WTC11 (cell line): ENCODE data around the gene GALNT13. TPM values are rescaled to one million over a fixed set of nuclear protein-coding genes. Genes with fewer than 3 reads are reported as not detected.

Source experiments
- ATAC-seq: fragments of 200-7000 bp; cut with Tn5 transposase; 2 replicates; pipeline ENCODE4 v1.10.0; 2021; ENCODE audit warnings: mild to moderate bottlenecking, moderate library complexity
- CTCF ChIA-PET: fragments of 300-600 bp; sonication (Branson Sonifier 250); formaldehyde crosslinking; loops from one replicate; lab custom pipeline; 2021; ENCODE audit warnings: antibody characterized with exemption; lab: Charles Lee
- POLR2A ChIA-PET: fragments of 350-600 bp; sonication (Branson Sonifier 250); formaldehyde crosslinking; loops from one replicate; lab custom pipeline; 2021; ENCODE audit warnings: antibody characterized with exemption; lab: Charles Lee
- DNase-seq: peaks from one replicate; pipeline ENCODE4 v3.0.0; 2021; ENCODE audit warnings: low spot score
- H3K27ac Mint-ChIP-seq: 2 replicates; pipeline ENCODE4 v1.8.0; 2021; ENCODE audit warnings: mixed read lengths
- H3K27me3 Mint-ChIP-seq: 2 replicates; pipeline ENCODE4 v1.8.0; 2021; ENCODE audit warnings: low read depth, mild to moderate bottlenecking, moderate library complexity, mixed read lengths
- H3K36me3 Mint-ChIP-seq: 2 replicates; pipeline ENCODE4 v1.8.0; 2021; ENCODE audit warnings: mixed read lengths
- H3K4me1 Mint-ChIP-seq: 2 replicates; pipeline ENCODE4 v1.8.0; 2022; ENCODE audit warnings: mixed read lengths
- H3K4me3 Mint-ChIP-seq: 2 replicates; pipeline ENCODE4 v1.8.0; 2021; ENCODE audit warnings: mild to moderate bottlenecking, moderate library complexity, mixed read lengths
- H3K9me3 Mint-ChIP-seq: 2 replicates; pipeline ENCODE4 v1.8.0; 2021; ENCODE audit warnings: mixed read lengths
- ARID4B ChIP-seq: sonication (generic); formaldehyde crosslinking; IDR thresholded peaks from 2 replicates; pipeline ENCODE4 v1.8.0; 2023; ENCODE audit warnings: missing genetic modification reagents, mild to moderate bottlenecking, borderline replicate concordance
- ATF1 ChIP-seq: sonication (generic); formaldehyde crosslinking; IDR thresholded peaks from 2 replicates; pipeline ENCODE4 v1.8.1; 2023; ENCODE audit warnings: mild to moderate bottlenecking, moderate library complexity, missing genetic modification reagents
- ESRRA ChIP-seq: sonication (generic); formaldehyde crosslinking; IDR thresholded peaks from 2 replicates; pipeline ENCODE4 v1.8.1; 2022; ENCODE audit warnings: mild to moderate bottlenecking, missing genetic modification reagents, borderline replicate concordance
- FOXJ3 ChIP-seq: sonication (generic); formaldehyde crosslinking; IDR thresholded peaks from 2 replicates; pipeline ENCODE4 v1.9.0; 2021; ENCODE audit warnings: missing genetic modification reagents, mild to moderate bottlenecking, borderline replicate concordance
- FOXK1 ChIP-seq: sonication (generic); formaldehyde crosslinking; IDR thresholded peaks from 2 replicates; pipeline ENCODE4 v1.8.0; 2022; ENCODE audit warnings: mild to moderate bottlenecking, moderate library complexity, missing genetic modification reagents
- GRHL2 ChIP-seq: fragments of 250-450 bp; sonication (Bioruptor Pico); IDR thresholded peaks from 2 replicates; pipeline ENCODE4 v1.8.0; 2022; ENCODE audit warnings: mild to moderate bottlenecking, moderate library complexity; ENCODE audit not compliant: insufficient replicate concordance, severe bottlenecking
- MAX ChIP-seq: sonication (generic); formaldehyde crosslinking; IDR thresholded peaks from 2 replicates; pipeline ENCODE4 v1.8.0; 2022; ENCODE audit warnings: mild to moderate bottlenecking, missing genetic modification reagents
- MXD4 ChIP-seq: fragments of 250-450 bp; sonication (Bioruptor Pico); IDR thresholded peaks from 2 replicates; pipeline ENCODE4 v1.8.0; 2021; ENCODE audit warnings: mild to moderate bottlenecking, moderate library complexity, borderline replicate concordance
- NR2C2 ChIP-seq: sonication (generic); formaldehyde crosslinking; IDR thresholded peaks from 2 replicates; pipeline ENCODE4 v1.8.0; 2022; ENCODE audit warnings: mild to moderate bottlenecking, missing genetic modification reagents
- RELA ChIP-seq: sonication (generic); formaldehyde crosslinking; IDR thresholded peaks from 2 replicates; pipeline ENCODE4 v1.8.1; 2022; ENCODE audit warnings: missing genetic modification reagents, mild to moderate bottlenecking, borderline replicate concordance
- SMAD4 ChIP-seq: sonication (generic); formaldehyde crosslinking; IDR thresholded peaks from 2 replicates; pipeline ENCODE4 v1.8.0; 2022; ENCODE audit warnings: mild to moderate bottlenecking, missing genetic modification reagents
- SP1 ChIP-seq: sonication (generic); formaldehyde crosslinking; conservative IDR thresholded peaks from 2 replicates; pipeline ENCODE4 v1.8.1; 2022; ENCODE audit warnings: missing genetic modification reagents
- ZNF232 ChIP-seq: sonication (generic); formaldehyde crosslinking; IDR thresholded peaks from 2 replicates; pipeline ENCODE4 v1.8.0; 2022; ENCODE audit warnings: mild to moderate bottlenecking, missing genetic modification reagents
- ZNF317 ChIP-seq: sonication (generic); formaldehyde crosslinking; IDR thresholded peaks from 2 replicates; pipeline ENCODE4 v1.8.1; 2023; ENCODE audit warnings: low read depth, mild to moderate bottlenecking, moderate library complexity, missing genetic modification reagents, borderline replicate concordance
- ZNF396 ChIP-seq: fragments of 250-450 bp; sonication (Bioruptor Pico); IDR thresholded peaks from 2 replicates; pipeline ENCODE4 v1.8.0; 2021; ENCODE audit warnings: mild to moderate bottlenecking, moderate library complexity, borderline replicate concordance
- total RNA-seq: library from RNA; stranded (reverse); gene quantifications from 3 replicates; pipeline ENCODE4 v1.2.3, GENCODE V29; 2021
- TF ChIP-seq, protein P1 (sequence below): sonication (generic); formaldehyde crosslinking; IDR thresholded peaks from 2 replicates; pipeline ENCODE4 v1.8.0; 2022; ENCODE audit warnings: mild to moderate bottlenecking, missing genetic modification reagents
- TF ChIP-seq, protein P2 (sequence below): sonication (generic); formaldehyde crosslinking; IDR thresholded peaks from 2 replicates; pipeline ENCODE4 v1.8.0; 2022; ENCODE audit warnings: mild to moderate bottlenecking, missing genetic modification reagents
- TF ChIP-seq, protein P3 (sequence below): sonication (generic); formaldehyde crosslinking; conservative IDR thresholded peaks from 2 replicates; pipeline ENCODE4 v1.8.1; 2023; ENCODE audit warnings: mild to moderate bottlenecking, low read depth, missing genetic modification reagents, moderate library complexity
- TF ChIP-seq, protein P4 (sequence below): sonication (generic); formaldehyde crosslinking; IDR thresholded peaks from 2 replicates; pipeline ENCODE4 v1.8.0; 2023; ENCODE audit warnings: missing genetic modification reagents
- TF ChIP-seq, protein P5 (sequence below): sonication (generic); formaldehyde crosslinking; IDR thresholded peaks from 2 replicates; pipeline ENCODE4 v1.8.1; 2022; ENCODE audit warnings: mild to moderate bottlenecking, moderate library complexity, missing genetic modification reagents

The GALNT13 gene
- total RNA-seq, 1 experiment from 2014 or later: 9.9 TPM

DNA sequence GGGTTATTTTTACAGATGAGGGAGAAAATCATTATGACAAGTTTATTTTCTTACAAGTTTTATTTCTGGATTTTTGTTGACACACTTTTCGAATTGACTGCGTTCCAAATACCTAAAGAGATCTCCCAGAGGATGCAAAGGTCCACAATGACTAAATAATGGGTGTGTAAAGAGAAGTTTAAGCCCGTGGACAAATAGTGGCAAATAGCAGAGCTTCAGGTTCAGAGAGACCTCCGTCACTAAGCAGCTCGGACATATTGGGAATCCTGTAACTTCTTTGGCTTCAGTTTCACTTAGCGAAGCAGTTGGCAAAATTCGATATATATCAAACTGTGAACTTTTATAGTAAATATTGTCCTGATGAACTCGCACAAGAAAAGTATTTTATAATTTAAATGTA is 556.3 kb downstream of the GALNT13 start (continued):
- TF ChIP-seq ARID4B (CRISPR knock-in tag) (no peak), ZNF317 (no peak), SP1 (CRISPR knock-in tag) (no peak), MXD4 (CRISPR knock-in tag) (no peak), ESRRA (CRISPR knock-in tag) (no peak), RELA (no peak), FOXJ3 (CRISPR knock-in tag) (no peak), MAX (no peak)
- TF ChIP-seq, protein P1, sequence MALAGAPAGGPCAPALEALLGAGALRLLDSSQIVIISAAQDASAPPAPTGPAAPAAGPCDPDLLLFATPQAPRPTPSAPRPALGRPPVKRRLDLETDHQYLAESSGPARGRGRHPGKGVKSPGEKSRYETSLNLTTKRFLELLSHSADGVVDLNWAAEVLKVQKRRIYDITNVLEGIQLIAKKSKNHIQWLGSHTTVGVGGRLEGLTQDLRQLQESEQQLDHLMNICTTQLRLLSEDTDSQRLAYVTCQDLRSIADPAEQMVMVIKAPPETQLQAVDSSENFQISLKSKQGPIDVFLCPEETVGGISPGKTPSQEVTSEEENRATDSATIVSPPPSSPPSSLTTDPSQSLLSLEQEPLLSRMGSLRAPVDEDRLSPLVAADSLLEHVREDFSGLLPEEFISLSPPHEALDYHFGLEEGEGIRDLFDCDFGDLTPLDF (CRISPR knock-in tag): no peak
- TF ChIP-seq, protein P2, sequence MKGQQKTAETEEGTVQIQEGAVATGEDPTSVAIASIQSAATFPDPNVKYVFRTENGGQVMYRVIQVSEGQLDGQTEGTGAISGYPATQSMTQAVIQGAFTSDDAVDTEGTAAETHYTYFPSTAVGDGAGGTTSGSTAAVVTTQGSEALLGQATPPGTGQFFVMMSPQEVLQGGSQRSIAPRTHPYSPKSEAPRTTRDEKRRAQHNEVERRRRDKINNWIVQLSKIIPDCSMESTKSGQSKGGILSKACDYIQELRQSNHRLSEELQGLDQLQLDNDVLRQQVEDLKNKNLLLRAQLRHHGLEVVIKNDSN (CRISPR knock-in tag): no peak
- TF ChIP-seq, protein P3, sequence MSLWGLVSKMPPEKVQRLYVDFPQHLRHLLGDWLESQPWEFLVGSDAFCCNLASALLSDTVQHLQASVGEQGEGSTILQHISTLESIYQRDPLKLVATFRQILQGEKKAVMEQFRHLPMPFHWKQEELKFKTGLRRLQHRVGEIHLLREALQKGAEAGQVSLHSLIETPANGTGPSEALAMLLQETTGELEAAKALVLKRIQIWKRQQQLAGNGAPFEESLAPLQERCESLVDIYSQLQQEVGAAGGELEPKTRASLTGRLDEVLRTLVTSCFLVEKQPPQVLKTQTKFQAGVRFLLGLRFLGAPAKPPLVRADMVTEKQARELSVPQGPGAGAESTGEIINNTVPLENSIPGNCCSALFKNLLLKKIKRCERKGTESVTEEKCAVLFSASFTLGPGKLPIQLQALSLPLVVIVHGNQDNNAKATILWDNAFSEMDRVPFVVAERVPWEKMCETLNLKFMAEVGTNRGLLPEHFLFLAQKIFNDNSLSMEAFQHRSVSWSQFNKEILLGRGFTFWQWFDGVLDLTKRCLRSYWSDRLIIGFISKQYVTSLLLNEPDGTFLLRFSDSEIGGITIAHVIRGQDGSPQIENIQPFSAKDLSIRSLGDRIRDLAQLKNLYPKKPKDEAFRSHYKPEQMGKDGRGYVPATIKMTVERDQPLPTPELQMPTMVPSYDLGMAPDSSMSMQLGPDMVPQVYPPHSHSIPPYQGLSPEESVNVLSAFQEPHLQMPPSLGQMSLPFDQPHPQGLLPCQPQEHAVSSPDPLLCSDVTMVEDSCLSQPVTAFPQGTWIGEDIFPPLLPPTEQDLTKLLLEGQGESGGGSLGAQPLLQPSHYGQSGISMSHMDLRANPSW (CRISPR knock-in tag): no peak
- TF ChIP-seq, protein P4, sequence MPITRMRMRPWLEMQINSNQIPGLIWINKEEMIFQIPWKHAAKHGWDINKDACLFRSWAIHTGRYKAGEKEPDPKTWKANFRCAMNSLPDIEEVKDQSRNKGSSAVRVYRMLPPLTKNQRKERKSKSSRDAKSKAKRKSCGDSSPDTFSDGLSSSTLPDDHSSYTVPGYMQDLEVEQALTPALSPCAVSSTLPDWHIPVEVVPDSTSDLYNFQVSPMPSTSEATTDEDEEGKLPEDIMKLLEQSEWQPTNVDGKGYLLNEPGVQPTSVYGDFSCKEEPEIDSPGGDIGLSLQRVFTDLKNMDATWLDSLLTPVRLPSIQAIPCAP (CRISPR knock-in tag): no peak

- Mint-ChIP-seq H3K4me1 (no peaks in the 10 kb centered on the region), H3K9me3 (peaks cover 11% of the 10 kb centered on the region), H3K27ac (no peak overlapping the region), H3K4me3 (no peak overlapping the region), H3K36me3 (peaks cover 3% of the 10 kb centered on the region; the same call in 1 of the 2 replicates), H3K27me3 (no peaks in the 10 kb centered on the region)
- ChIA-PET CTCF (interaction anchor here (0.7 kb wide), 1 partner anchor 11 kb away, joined by 3 read pairs; no protein-coding TSS in a partner anchor), POLR2A (no interaction called here)
- DNase-seq (no peak), ATAC-seq (no peak)
- TF ChIP-seq FOXK1 (CRISPR knock-in tag) (no peak), FOXJ3 (CRISPR knock-in tag) (no peak), ZNF396 (CRISPR knock-in tag) (no peak), ZNF232 (CRISPR knock-in tag) (no peak), GRHL2 (CRISPR knock-in tag) (no peak), MAX (no peak), NR2C2 (CRISPR knock-in tag) (no peak), SMAD4 (CRISPR knock-in tag) (no peak), ATF1 (CRISPR knock-in tag) (no peak)
- TF ChIP-seq, protein P1 (CRISPR knock-in tag): no peak
- TF ChIP-seq, protein P5, sequence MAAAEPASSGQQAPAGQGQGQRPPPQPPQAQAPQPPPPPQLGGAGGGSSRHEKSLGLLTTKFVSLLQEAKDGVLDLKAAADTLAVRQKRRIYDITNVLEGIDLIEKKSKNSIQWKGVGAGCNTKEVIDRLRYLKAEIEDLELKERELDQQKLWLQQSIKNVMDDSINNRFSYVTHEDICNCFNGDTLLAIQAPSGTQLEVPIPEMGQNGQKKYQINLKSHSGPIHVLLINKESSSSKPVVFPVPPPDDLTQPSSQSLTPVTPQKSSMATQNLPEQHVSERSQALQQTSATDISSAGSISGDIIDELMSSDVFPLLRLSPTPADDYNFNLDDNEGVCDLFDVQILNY (CRISPR knock-in tag): no peak
Observed at GRCh38 chr2:154433010-154433409, 561.3 kb downstream of the GALNT13 start.
